Measurements from ENCODE around the gene POLE4.

DNA sequence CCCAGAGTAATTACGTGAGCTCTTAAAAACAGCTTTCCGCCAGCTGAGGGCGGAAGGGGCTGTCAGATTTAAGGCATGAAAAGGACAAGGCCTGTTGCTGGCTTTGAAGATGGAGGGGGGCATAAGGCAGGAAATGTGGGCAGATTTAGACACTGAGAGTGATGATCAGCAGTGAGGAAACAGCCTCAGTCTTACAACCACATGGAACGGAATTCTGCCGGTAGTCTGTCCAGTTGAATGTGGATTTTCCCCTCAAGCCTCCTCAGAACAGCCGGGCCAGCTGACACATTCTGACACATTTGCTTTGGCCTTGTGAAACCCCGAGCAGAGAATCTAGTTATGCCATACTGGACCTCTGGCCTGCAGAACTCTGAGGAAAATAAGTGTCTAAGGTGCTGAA is 16.6 kb downstream of the POLE4 start:
- TF ChIP-seq, protein P1, sequence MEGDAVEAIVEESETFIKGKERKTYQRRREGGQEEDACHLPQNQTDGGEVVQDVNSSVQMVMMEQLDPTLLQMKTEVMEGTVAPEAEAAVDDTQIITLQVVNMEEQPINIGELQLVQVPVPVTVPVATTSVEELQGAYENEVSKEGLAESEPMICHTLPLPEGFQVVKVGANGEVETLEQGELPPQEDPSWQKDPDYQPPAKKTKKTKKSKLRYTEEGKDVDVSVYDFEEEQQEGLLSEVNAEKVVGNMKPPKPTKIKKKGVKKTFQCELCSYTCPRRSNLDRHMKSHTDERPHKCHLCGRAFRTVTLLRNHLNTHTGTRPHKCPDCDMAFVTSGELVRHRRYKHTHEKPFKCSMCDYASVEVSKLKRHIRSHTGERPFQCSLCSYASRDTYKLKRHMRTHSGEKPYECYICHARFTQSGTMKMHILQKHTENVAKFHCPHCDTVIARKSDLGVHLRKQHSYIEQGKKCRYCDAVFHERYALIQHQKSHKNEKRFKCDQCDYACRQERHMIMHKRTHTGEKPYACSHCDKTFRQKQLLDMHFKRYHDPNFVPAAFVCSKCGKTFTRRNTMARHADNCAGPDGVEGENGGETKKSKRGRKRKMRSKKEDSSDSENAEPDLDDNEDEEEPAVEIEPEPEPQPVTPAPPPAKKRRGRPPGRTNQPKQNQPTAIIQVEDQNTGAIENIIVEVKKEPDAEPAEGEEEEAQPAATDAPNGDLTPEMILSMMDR (IDR thresholded peaks at IDR 0.05), result no peak
- no peak for TF ChIP-seq POLR2A (IDR thresholded peaks at IDR 0.05)
